Pulmonary artery endothelial cell (primary cell): Measurements from ENCODE around the gene GABPA. TPM values are rescaled to one million over a fixed set of nuclear protein-coding genes. Genes with fewer than 3 reads are reported as not detected.

Experiments
- DNase-seq: peaks from one replicate; pipeline ENCODE4 v3.0.0-alpha.2; 2011; ENCODE audit warnings: low read depth, low spot score
- total RNA-seq: library from RNA; depleted of rRNA; stranded (reverse); fragments of >200 nt; gene quantifications from 2 replicates; pipeline ENCODE4 v1.2.3, GENCODE V29; 2014

The GABPA gene
- total RNA-seq, 1 donor from 2014 or later = 25.5 TPM

- DNase-seq = no peak
Observed at GRCh38 chr21:25809013-25809412, 74.2 kb downstream of the GABPA start.

GRCh38 chr21:25811186-25811585, 76.4 kb downstream of the GABPA start:
- DNase-seq = no peak

- no peak for DNase-seq
Observed at GRCh38 chr21:25813917-25814316, 79.1 kb downstream of the GABPA start.

DNA sequence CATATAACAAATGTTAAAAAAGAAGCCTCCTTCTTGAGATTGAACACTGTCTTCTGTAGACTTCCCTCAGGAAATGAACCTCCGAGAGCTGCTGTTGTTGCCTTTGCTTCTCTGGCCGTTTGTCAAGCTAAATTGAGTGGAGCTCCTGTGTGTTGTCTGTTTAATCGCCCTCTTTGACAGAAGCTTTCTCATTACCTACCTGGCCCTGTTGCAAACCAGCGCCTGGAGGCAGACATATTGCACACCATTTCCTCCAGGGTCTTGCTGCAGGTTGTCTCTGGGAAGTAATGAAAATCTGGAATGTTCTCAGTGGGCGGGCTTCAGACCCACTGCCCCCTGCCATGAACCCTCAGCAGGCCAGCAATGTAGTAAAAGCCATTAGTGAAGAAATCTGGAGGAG, 83.3 kb downstream of the GABPA start:
- DNase-seq = no peak

DNA sequence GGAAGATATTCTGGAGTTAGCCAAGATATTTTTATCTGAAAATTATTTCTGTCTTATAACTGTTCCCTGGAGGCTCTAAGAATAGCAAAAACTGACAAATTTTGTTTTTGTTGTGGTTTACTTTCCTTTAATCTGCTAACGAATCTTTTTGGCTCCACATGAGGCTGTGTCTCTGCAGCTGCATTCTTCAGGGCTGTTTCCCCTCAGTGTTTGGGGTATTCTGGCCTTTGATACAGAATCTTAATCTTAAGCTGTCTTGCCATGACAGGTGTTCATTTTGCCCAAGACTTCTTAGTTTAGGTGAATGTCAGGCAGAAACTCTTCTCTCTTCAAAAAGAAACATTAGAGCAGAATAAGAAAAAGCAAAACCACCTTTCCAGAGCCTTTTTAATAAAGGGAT, 83.8 kb downstream of the GABPA start:
- no peak for DNase-seq

Other genes with a start within 250 kb of the GABPA start
- 47.1 and 65.4 TPM in 2 replicates for gene MRPL39, start 127.5 kb upstream of the GABPA start, total RNA-seq
- 2.2 TPM in 2 replicates for gene JAM2, start 95.7 kb upstream of the GABPA start, total RNA-seq
- gene ATP5PF, start 68 bp upstream of the GABPA start, total RNA-seq = 54.5 and 61.1 TPM in 2 replicates